ENCODE results near the gene RAB4B. TPM values are rescaled to one million over a fixed set of nuclear protein-coding genes. Genes with fewer than 3 reads are reported as not detected.

The RAB4B gene
- total RNA-seq, 2 donors from 2014 or later, result 20.4 to 23.3 TPM

- Histone ChIP-seq H3K4me3 (no peak overlapping the region), H3K4me1 (peaks cover 33% of the 10 kb centered on the region), H3K36me3 (replicated peaks in 1 of 2; ENCODE audit: insufficient read depth in 1 of 2, low read depth in 2 of 2) (no peaks in the 10 kb centered on the region), H3K27ac (peak overlapping the region; percentile 86 to 96 (median 91)), H3K9me3 (no peaks in the 10 kb centered on the region), H3K27me3 (no peaks in the 10 kb centered on the region)
- no peak for TF ChIP-seq POLR2A (IDR thresholded peaks at IDR 0.05)
- no peak for TF ChIP-seq CTCF (IDR thresholded peaks at IDR 0.05)
- intact Hi-C loops (cut with DNase I), result no loop called here
- ATAC-seq, result no peak
- no peak for DNase-seq
- WGBS, 2 donors, result 90 to 94% methylated on average over 14 of the region's 14 CpGs
Measured at GRCh38 chr19:40797166-40797962, 19.3 kb downstream of the RAB4B start.

DNA sequence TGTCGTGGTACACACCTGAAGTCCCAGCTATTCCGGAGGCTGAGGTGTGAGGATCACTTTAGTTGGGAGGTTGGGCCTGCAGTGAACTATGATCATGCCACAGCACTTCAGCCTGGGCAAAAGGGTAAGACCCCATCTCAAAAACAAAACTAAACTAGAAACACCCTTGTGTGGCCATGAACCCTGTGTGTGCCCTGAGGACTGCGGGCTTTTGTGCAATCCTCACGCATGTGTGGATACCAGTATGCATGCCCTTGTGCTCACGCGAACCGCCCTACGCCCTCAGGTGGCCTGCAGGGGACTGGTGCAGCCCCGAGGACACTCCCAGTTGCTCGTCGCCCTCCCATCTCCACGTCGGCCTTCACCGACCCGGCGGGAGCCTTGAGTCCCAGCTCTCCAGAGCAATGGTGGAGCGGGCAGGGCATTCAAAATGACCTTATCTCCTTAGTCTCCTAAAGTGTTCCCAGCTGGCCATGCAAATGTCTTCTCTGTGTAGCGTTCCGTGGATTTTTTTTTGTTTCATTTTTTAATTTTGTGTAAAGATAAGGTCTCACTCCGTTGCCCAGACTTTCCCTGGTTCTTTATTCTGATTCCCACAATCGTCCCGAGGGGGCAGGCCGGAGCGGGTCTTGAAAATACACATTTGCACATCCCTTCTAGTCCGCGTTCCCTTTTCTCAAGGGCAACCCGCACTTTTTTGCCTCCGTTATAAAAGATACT, 20.1 kb downstream of the RAB4B start:
- Histone ChIP-seq H3K4me1 (peaks cover 40% of the 10 kb centered on the region), H3K27ac (peak overlapping the region; percentile 86 to 96 (median 91)), H3K36me3 (replicated peaks in 1 of 2; ENCODE audit: insufficient read depth in 1 of 2, low read depth in 2 of 2) (no peaks in the 10 kb centered on the region), H3K4me3 (peak overlapping the region in 1 of 2 donors; percentile 8), H3K9me3 (no peaks in the 10 kb centered on the region), H3K27me3 (no peaks in the 10 kb centered on the region)
- ATAC-seq (peak; percentile 30), DNase-seq (peak; percentile 72 to 87 (median 78))
- peak in 6 of 7 experiments; percentile 13 to 73 (median 52) for TF ChIP-seq CTCF (IDR thresholded peaks at IDR 0.05)
- TF ChIP-seq POLR2A (IDR thresholded peaks at IDR 0.05), result peak in 2 of 3 donors; percentile 48 to 51
- WGBS, 2 donors, result 7 to 8% methylated on average over 23 to 28 of the region's 28 CpGs
- intact Hi-C loops (cut with DNase I), result no loop called here

GRCh38 chr19:40798683-40799557, 20.9 kb downstream of the RAB4B start, which contains the start of gene EGLN2:
TSS of gene EGLN2 (plus strand) at chr19:40799191. CDS start at chr19:40800573, 1,382 bp downstream.
- peak within 1 kb of the TSS; percentile 86 to 96 (median 91) for H3K27ac ChIP-seq
- H3K27me3 ChIP-seq, result no peaks in the 10 kb centered on the region
- H3K4me1 ChIP-seq, result peaks cover 48% of the 10 kb centered on the region
- peak; percentile 43 to 63 (median 59) for TF ChIP-seq POLR2A (IDR thresholded peaks at IDR 0.05)
- peak in 1 of 7 experiments; percentile 1 for TF ChIP-seq CTCF (IDR thresholded peaks at IDR 0.05)
- H3K9me3 ChIP-seq, result no peaks in the 10 kb centered on the region
- 0 to 1% methylated on average over 29 to 107 of the region's 110 CpGs for WGBS, 2 donors
- H3K36me3 ChIP-seq (replicated peaks in 1 of 2; ENCODE audit: insufficient read depth in 1 of 2, low read depth in 2 of 2), result no peaks in the 10 kb centered on the region
- ATAC-seq (peak; percentile 91), DNase-seq (peak; percentile 100)
- peak within 1 kb of the TSS; percentile 80 to 86 for H3K4me3 ChIP-seq
- intact Hi-C loops (cut with DNase I), result no loop called here

GRCh38 chr19:40799558-40800338, 21.7 kb downstream of the RAB4B start:
- no peaks in the 10 kb centered on the region for H3K9me3 ChIP-seq
- ATAC-seq (no peak), DNase-seq (peak in 2 of 4 donors; percentile 42 to 43)
- 3 to 4% methylated on average over 36 to 39 of the region's 40 CpGs for WGBS, 2 donors
- H3K4me3 ChIP-seq, result peak overlapping the region; percentile 80 to 86
- H3K27me3 ChIP-seq, result no peaks in the 10 kb centered on the region
- intact Hi-C loops (cut with DNase I), result no loop called here
- no peak for TF ChIP-seq POLR2A (IDR thresholded peaks at IDR 0.05)
- TF ChIP-seq CTCF (IDR thresholded peaks at IDR 0.05), result no peak
- H3K27ac ChIP-seq, result peak overlapping the region; percentile 86 to 96 (median 91)
- peaks cover 57% of the 10 kb centered on the region for H3K4me1 ChIP-seq
- no peaks in the 10 kb centered on the region for H3K36me3 ChIP-seq (replicated peaks in 1 of 2; ENCODE audit: insufficient read depth in 1 of 2, low read depth in 2 of 2)

All from body of pancreas (tissue), 4 donors.